GM18867 (cell line): Measurements from ENCODE around the gene B3GALNT2.

Experiments used
- ATAC-seq: cut with Tn5 transposase; IDR thresholded peaks from one replicate; pipeline ENCODE4 v1.9.1; 2021; ENCODE audit warnings: mild to moderate bottlenecking, moderate library complexity; ENCODE audit not compliant: unreplicated experiment

B3GALNT2 gene

GRCh38 chr1:235411489-235412486, 92.5 kb downstream of the B3GALNT2 start:
- ATAC-seq: no peak

- no peak for ATAC-seq
These were observed 93.8 kb downstream of the B3GALNT2 start for GRCh38 chr1:235410467-235410866.

- ATAC-seq: no peak
These were observed 95.0 kb downstream of the B3GALNT2 start for GRCh38 chr1:235409042-235409820.

GRCh38 chr1:235408503-235408960, 95.7 kb downstream of the B3GALNT2 start:
- no peak for ATAC-seq

- no peak for ATAC-seq
These were observed 96.8 kb downstream of the B3GALNT2 start for GRCh38 chr1:235407419-235407818.

GRCh38 chr1:235404190-235404589, 100.1 kb downstream of the B3GALNT2 start:
- no peak for ATAC-seq

GRCh38 chr1:235403593-235403992, 100.7 kb downstream of the B3GALNT2 start:
- no peak for ATAC-seq

- no peak for ATAC-seq
These were observed 101.6 kb downstream of the B3GALNT2 start for GRCh38 chr1:235402457-235403200.

- no peak for ATAC-seq
These were observed 103.0 kb downstream of the B3GALNT2 start for GRCh38 chr1:235401251-235401650.
